Hematopoietic multipotent progenitor cell (in vitro differentiated cells): Measurements from ENCODE around the gene CCDC77. TPM values are rescaled to one million over a fixed set of nuclear protein-coding genes. Genes with fewer than 3 reads are reported as not detected.

Experiments
- DNase-seq, 3 donors: peaks; one replicate each; pipeline ENCODE4 v3.0.0-alpha.2; 2011 to 2015; ENCODE audit warnings: low read depth in 2 of 3, low spot score in 2 of 3
- total RNA-seq: library from RNA; depleted of rRNA; stranded (reverse); fragments of >200 nt; gene quantifications from one replicate; pipeline ENCODE4 v1.2.3, GENCODE V29; 2012

Gene CCDC77
- total RNA-seq, 1 donor: 4.6 TPM

- no peak for DNase-seq
Measured at GRCh38 chr12:450438-450837, 49.0 kb downstream of the CCDC77 start.

- DNase-seq: peak in 1 of 3 donors; percentile 29
Measured at GRCh38 chr12:452667-453210, 51.3 kb downstream of the CCDC77 start.

- DNase-seq: no peak
Measured at GRCh38 chr12:454833-455232, 53.4 kb downstream of the CCDC77 start.

GRCh38 chr12:455821-456220, 54.4 kb downstream of the CCDC77 start:
- DNase-seq: no peak

GRCh38 chr12:457676-458075, 56.2 kb downstream of the CCDC77 start:
- DNase-seq: no peak

- no peak for DNase-seq
Measured at GRCh38 chr12:459050-459429, 57.6 kb downstream of the CCDC77 start.

- DNase-seq: peak in 2 of 3 donors; percentile 24 to 30
Measured at GRCh38 chr12:459430-460258, 58.2 kb downstream of the CCDC77 start, which contains the start of gene B4GALNT3. Gene B4GALNT3, plus strand, starts transcription at chr12:459939. Its CDS starts 438 bp downstream, at chr12:460377.

- DNase-seq: no peak
Measured at GRCh38 chr12:460261-461230, 59.1 kb downstream of the CCDC77 start.

- no peak for DNase-seq
Measured at GRCh38 chr12:461425-461824, 60.0 kb downstream of the CCDC77 start.

- DNase-seq: no peak
Measured at GRCh38 chr12:462936-463705, 61.7 kb downstream of the CCDC77 start.

GRCh38 chr12:464484-465267, 63.2 kb downstream of the CCDC77 start:
- no peak for DNase-seq

- DNase-seq: no peak
Measured at GRCh38 chr12:466039-466438, 64.6 kb downstream of the CCDC77 start.

- no peak for DNase-seq
Measured at GRCh38 chr12:466762-467161, 65.3 kb downstream of the CCDC77 start.

GRCh38 chr12:467591-467990, 66.1 kb downstream of the CCDC77 start:
- no peak for DNase-seq

- no peak for DNase-seq
Measured at GRCh38 chr12:468671-469389, 67.4 kb downstream of the CCDC77 start.

- no peak for DNase-seq
Measured at GRCh38 chr12:470133-470532, 68.7 kb downstream of the CCDC77 start.

GRCh38 chr12:473198-473597, 71.8 kb downstream of the CCDC77 start:
- DNase-seq: no peak

GRCh38 chr12:473863-474577, 72.6 kb downstream of the CCDC77 start:
- no peak for DNase-seq
